Cerebellar cortex (tissue), 1 donor: ENCODE data around the gene BTBD9.

ENCODE experiments used
- DNase-seq: peaks from one replicate; pipeline ENCODE4 v3.0.0-alpha.2; 2015; ENCODE audit warnings: low spot score

Gene BTBD9

GRCh38 chr6:38345586-38345985, 294.1 kb downstream of the BTBD9 start:
- no peak for DNase-seq

GRCh38 chr6:38341496-38341895, 298.2 kb downstream of the BTBD9 start:
- no peak for DNase-seq

GRCh38 chr6:38339914-38340313, 299.8 kb downstream of the BTBD9 start:
- no peak for DNase-seq

GRCh38 chr6:38337819-38338465, 301.8 kb downstream of the BTBD9 start:
- no peak for DNase-seq

GRCh38 chr6:38336922-38337321, 302.8 kb downstream of the BTBD9 start:
- DNase-seq, result no peak

- no peak for DNase-seq
Measured at GRCh38 chr6:38326837-38327236, 312.9 kb downstream of the BTBD9 start.

- no peak for DNase-seq
Measured at GRCh38 chr6:38323216-38323615, 316.5 kb downstream of the BTBD9 start.

- no peak for DNase-seq
Measured at GRCh38 chr6:38322138-38322537, 317.6 kb downstream of the BTBD9 start.

GRCh38 chr6:38320843-38321242, 318.9 kb downstream of the BTBD9 start:
- DNase-seq, result no peak

GRCh38 chr6:38320358-38320757, 319.4 kb downstream of the BTBD9 start:
- no peak for DNase-seq

- no peak for DNase-seq
Measured at GRCh38 chr6:38319256-38320212, 320.2 kb downstream of the BTBD9 start.

- no peak for DNase-seq
Measured at GRCh38 chr6:38316099-38316868, 323.4 kb downstream of the BTBD9 start.

GRCh38 chr6:38311201-38311600, 328.5 kb downstream of the BTBD9 start:
- DNase-seq, result no peak

GRCh38 chr6:38310061-38310460, 329.7 kb downstream of the BTBD9 start:
- DNase-seq, result no peak

- DNase-seq, result no peak
Measured at GRCh38 chr6:38307740-38308139, 332.0 kb downstream of the BTBD9 start.

- no peak for DNase-seq
Measured at GRCh38 chr6:38306931-38307330, 332.8 kb downstream of the BTBD9 start.

GRCh38 chr6:38305995-38306681, 333.6 kb downstream of the BTBD9 start:
- DNase-seq, result no peak

- no peak for DNase-seq
Measured at GRCh38 chr6:38302838-38303237, 336.9 kb downstream of the BTBD9 start.

- DNase-seq, result no peak
Measured at GRCh38 chr6:38302081-38302480, 337.6 kb downstream of the BTBD9 start.

GRCh38 chr6:38290133-38290799, 349.5 kb downstream of the BTBD9 start:
- no peak for DNase-seq

- DNase-seq, result no peak
Measured at GRCh38 chr6:38287487-38287886, 352.2 kb downstream of the BTBD9 start.
